Progenitor cell of endocrine pancreas (in vitro differentiated cells): ENCODE results near the gene PCDHGA10. TPM values are rescaled to one million over a fixed set of nuclear protein-coding genes. Genes with fewer than 3 reads are reported as not detected.
"Not testable (repeated sequence)": the region's sequence is repeated elsewhere in the genome, so short reads cannot be mapped to it uniquely, and the experiment has no call there.

ENCODE experiments used
- DNase-seq: peaks from one replicate; pipeline ENCODE4 v3.0.0; 2021; ENCODE audit warnings: low spot score; ENCODE audit not compliant: unreplicated experiment
- H3K27ac Mint-ChIP-seq: 2 replicates; pipeline ENCODE4 v1.8.0; 2021; ENCODE audit warnings: mild to moderate bottlenecking, moderate library complexity, mixed read lengths
- H3K27me3 Mint-ChIP-seq: 2 replicates; pipeline ENCODE4 v1.8.0; 2021; ENCODE audit warnings: mixed read lengths
- H3K36me3 Mint-ChIP-seq: 2 replicates; pipeline ENCODE4 v1.8.0; 2022; ENCODE audit warnings: mixed read lengths; ENCODE audit not compliant: insufficient read depth
- H3K4me1 Mint-ChIP-seq: 2 replicates; pipeline ENCODE4 v1.8.0; 2021; ENCODE audit warnings: low read depth, mixed read lengths
- H3K4me3 Mint-ChIP-seq: 2 replicates; pipeline ENCODE4 v1.8.0; 2021; ENCODE audit warnings: low read depth, mild to moderate bottlenecking, moderate library complexity, mixed read lengths
- H3K9me3 Mint-ChIP-seq: 2 replicates; pipeline ENCODE4 v1.8.0; 2021; ENCODE audit warnings: low read depth, mixed read lengths
- CTCF ChIP-seq: fragments of 200-600 bp; sonication (generic); IDR thresholded peaks from one replicate; pipeline ENCODE4 v1.5.0; 2021; ENCODE audit warnings: antibody characterized with exemption, mild to moderate bottlenecking; ENCODE audit not compliant: unreplicated experiment
- total RNA-seq: library from RNA; stranded (reverse); gene quantifications from 2 replicates; pipeline ENCODE4 v1.2.1, GENCODE V29; 2021

The PCDHGA10 gene
- total RNA-seq, 1 donor from 2014 or later, result 14.6 TPM

- Mint-ChIP-seq H3K9me3 (peaks cover 57% of the 10 kb centered on the region), H3K27me3 (no peaks in the 10 kb centered on the region), H3K36me3 (peaks cover 44% of the 10 kb centered on the region)
Observed at GRCh38 chr5:141389153-141390042, 23.4 kb upstream of the PCDHGA10 start.

GRCh38 chr5:141392429-141393198 lies 20.2 kb upstream of the PCDHGA10 start, which contains the start of gene PCDHGA8:
Gene PCDHGA8, plus strand, starts transcription at chr5:141392633. Its CDS starts 181 bp downstream, at chr5:141392814.
- H3K9me3 Mint-ChIP-seq, result peaks cover 52% of the 10 kb centered on the region
- no peaks in the 10 kb centered on the region for H3K27me3 Mint-ChIP-seq
- TF ChIP-seq CTCF, result no peak

More at GRCh38 chr5:141389153-141390042, 23.4 kb upstream of the PCDHGA10 start:
- H3K4me3 Mint-ChIP-seq, result no peak overlapping the region
- H3K27ac Mint-ChIP-seq, result no peak overlapping the region
- H3K4me1 Mint-ChIP-seq, result no peaks in the 10 kb centered on the region
- no peak for TF ChIP-seq CTCF
- no peak for DNase-seq

GRCh38 chr5:141393267-141393666 lies 19.5 kb upstream of the PCDHGA10 start:
- peak overlapping the region; percentile 33 for H3K27ac Mint-ChIP-seq
- H3K4me1 Mint-ChIP-seq, result no peaks in the 10 kb centered on the region
- H3K4me3 Mint-ChIP-seq, result no peak overlapping the region
- DNase-seq, result no peak
- peaks cover 50% of the 10 kb centered on the region for H3K36me3 Mint-ChIP-seq
- peaks cover 52% of the 10 kb centered on the region for H3K9me3 Mint-ChIP-seq
- no peak for TF ChIP-seq CTCF
- no peaks in the 10 kb centered on the region for H3K27me3 Mint-ChIP-seq

More at GRCh38 chr5:141392429-141393198, 20.2 kb upstream of the PCDHGA10 start, which contains the start of gene PCDHGA8:
- Mint-ChIP-seq H3K27ac (peak within 1 kb of the TSS; percentile 33), H3K36me3 (peaks cover 51% of the 10 kb centered on the region), H3K4me1 (no peaks in the 10 kb centered on the region), H3K4me3 (no peak within 1 kb of the TSS)
- DNase-seq, result no peak

GRCh38 chr5:141394401-141395187 lies 18.2 kb upstream of the PCDHGA10 start:
- DNase-seq, H3K4me3 Mint-ChIP-seq, H3K27me3 Mint-ChIP-seq, H3K4me1 Mint-ChIP-seq: not testable (repeated sequence)
- Mint-ChIP-seq H3K9me3 (peaks cover 50% of the 10 kb centered on the region), H3K36me3 (peaks cover 52% of the 10 kb centered on the region), H3K27ac (peak overlapping the region; percentile 41)

- not testable (repeated sequence) for H3K4me3 Mint-ChIP-seq, H3K27ac Mint-ChIP-seq, H3K27me3 Mint-ChIP-seq, H3K4me1 Mint-ChIP-seq, DNase-seq
- peaks cover 43% of the 10 kb centered on the region for H3K36me3 Mint-ChIP-seq
- H3K9me3 Mint-ChIP-seq, result peaks cover 45% of the 10 kb centered on the region
Observed at GRCh38 chr5:141397756-141398551, 14.8 kb upstream of the PCDHGA10 start, which contains the start of gene PCDHGB5. Gene PCDHGB5, plus strand, starts transcription at chr5:141397947. Its CDS starts 181 bp downstream, at chr5:141398128.
